ENCODE data around the gene ZNF683.

DNA sequence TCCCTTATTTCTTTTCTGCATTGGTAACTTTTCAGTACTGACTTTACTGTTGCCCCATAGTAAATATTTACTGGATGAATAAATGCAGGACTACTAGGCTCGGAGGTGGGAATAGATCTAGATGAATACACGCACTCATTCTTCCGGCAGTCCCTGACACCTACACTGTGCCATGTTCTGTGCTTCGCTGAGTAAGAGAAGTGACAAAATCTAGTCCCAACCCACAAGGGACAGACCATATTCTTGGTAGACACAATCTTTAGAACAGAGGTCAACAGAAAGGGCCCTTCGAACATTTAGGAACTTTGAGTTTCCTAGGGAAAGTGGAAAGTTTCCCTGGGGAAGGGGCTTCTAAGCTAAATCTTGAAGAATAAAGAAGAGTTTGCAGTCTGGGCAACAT, 58.0 kb downstream of the ZNF683 start:
- TF ChIP-seq POLR2A (IDR thresholded peaks at IDR 0.05): no peak
- TF ChIP-seq CTCF (IDR thresholded peaks at IDR 0.05): no peak

Measured in body of pancreas (tissue), 4 donors.